Activated effector memory CD4-positive, alpha-beta T cell treated with anti-CD3 and anti-CD28 coated beads, Interleukin-2, amount 50 U/mL, for 16 hours (primary cell): Measurements from ENCODE around the gene TMPRSS4.
A peak's percentile ranks its signal among the peaks of the same experiment; 100 is the strongest.

ENCODE experiments used
- DNase-seq: peaks from one replicate; pipeline ENCODE4 v3.0.0-alpha.2; 2020

TMPRSS4 gene

GRCh38 chr11:118056806-118057205 is 20.1 kb upstream of the TMPRSS4 start:
- peak; percentile 50 for DNase-seq

DNA sequence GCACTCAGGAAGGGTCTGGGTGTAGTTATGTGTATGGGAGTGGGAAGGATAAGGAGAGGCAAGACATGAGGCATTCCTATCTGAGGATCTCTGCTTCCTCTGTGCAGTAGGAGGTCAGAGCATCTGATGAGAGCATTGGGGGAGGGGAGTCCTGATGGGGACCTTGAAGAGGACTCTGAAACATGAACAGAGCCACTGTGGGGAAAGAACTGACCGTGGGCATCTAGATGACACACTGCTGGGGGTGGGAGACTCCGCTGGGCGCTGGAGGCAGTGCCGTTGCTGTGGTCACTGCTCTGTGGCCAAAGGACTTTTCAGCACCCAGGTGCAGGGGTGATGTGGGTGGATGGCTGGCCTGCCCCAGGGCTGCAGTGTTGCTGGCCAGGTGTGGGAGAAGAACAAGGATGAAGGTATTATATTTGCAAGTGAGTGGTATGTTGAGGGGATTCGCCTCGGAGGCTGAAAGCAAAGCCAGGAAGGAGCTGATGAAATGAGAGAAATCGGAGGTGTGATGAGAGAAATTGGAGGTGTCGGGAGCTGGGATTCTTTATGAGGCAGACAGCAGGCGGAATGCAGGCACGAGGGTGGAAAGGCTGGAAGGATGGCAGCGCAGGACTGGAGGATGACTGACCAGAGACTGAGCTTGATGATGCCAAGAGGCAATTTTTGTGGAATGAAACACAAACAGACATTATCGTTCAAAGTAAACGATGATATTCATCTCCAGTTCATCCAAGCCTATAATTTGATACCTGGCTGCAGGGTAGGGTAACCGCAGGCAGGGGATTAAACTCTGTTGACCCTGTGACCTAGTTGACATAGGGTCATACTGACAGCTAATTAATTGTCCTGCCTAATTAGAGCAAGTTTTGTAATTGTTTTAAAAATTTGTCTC is 19.4 kb upstream of the TMPRSS4 start:
- peak; percentile 39 for DNase-seq

DNA sequence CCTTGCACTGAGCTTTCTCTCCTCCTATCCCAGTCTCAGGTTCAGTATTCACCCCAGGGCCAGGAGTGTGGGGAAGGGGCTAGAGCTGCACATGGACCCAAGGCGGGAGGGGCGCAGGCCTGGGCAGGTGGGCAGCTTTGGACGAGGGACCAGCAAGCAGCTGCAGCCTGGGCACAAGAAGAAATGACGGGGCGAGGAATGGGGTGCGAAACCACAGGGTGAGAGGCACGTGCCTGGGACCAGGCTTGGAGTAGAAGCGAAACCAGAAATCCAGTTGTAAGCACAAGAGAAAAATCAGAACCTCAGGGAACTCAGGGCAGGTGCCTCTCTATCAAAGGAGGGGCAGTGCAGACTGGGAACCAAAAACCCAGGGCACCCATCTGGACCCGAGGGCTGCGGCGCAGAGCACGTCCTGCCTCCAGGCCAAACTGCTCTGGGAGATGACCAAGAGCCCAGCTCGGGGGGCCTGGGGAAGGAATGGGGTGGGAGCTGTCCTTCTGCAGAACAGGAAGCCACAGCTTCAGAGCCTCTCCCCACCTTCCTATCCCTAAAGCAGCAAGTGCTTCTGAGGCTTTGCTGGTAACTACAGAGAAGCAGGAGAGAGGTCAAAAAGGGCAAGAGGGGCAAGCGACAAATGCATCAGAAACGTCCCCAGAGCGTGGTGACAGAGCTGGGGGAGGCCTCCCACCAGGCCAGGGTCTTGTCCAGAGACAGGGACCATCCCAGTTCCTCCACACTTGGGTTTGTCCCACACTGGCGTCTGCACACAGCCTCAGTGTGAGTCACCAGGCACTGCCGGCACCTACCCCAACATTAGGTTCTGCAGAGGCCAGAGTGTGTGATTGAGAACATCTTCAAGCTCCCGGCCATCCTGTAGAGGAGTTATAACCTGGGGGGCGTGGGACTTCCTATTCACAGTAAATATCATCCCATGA is 18.3 kb upstream of the TMPRSS4 start:
- DNase-seq: peak; percentile 54

DNA sequence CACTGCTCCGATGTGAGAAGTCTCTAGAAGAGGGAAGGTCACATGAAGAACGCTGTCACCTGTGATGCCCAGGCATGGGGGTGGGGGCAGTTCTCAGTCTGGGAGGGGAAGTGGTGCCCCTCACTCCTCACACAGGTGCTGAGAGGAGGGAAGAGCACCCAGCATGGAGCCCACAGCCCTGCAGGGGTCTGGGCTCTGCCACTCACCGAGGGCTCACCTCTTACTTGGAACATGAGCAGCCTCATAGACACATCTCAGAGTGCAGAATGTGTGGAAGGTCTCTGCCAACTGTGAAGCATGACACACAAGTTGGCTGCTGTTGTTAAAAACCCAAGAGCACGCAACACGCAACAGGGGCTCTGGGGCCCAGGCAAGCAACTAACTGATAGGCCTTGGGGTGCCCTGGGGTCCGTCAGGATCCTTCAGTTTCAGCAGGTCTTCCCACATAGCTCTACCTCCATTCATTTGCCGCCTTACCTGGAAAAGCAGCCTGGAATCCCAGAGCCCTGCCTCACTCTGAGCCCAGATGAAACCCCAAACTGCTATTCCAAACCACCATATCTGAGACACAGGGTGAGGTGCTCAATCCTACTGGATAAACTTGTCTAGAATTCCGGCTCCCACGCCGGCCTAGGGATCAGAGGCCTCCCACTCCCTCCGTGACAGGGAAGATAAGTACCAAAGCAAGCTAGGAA is 17.5 kb upstream of the TMPRSS4 start:
- DNase-seq: peak; percentile 59

GRCh38 chr11:118060081-118060661 is 16.7 kb upstream of the TMPRSS4 start:
- DNase-seq: peak; percentile 27

- peak; percentile 52 for DNase-seq
These were observed 16.0 kb upstream of the TMPRSS4 start for GRCh38 chr11:118060869-118061268.

DNA sequence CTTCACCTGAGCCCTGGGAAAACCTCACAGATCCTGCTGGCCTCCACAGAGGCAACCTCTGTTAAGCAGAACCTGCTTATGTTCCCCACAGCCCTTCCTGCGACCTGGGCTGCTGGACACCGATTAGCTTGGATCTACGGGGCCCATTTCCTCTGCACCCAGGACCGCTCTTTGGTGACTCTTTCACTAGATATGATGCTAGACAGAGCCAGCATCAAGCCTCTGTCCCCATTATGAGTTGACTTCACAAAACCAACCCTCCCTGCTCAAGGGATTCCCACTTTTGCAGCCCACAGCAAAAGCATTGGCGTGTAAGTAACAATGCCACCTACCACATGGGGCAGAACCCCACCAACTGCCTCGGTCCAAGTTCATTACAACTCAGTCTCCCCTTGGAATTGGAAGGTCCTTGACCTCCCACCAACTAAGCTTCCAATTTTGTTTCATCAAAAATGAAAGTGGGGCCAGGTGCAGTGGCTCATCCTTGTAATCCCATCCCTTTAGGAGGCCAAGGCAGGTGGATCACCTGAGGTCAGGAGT is 15.2 kb upstream of the TMPRSS4 start:
- peak; percentile 12 for DNase-seq

- DNase-seq: peak; percentile 46
These were observed 14.7 kb upstream of the TMPRSS4 start for GRCh38 chr11:118062181-118062580.

DNA sequence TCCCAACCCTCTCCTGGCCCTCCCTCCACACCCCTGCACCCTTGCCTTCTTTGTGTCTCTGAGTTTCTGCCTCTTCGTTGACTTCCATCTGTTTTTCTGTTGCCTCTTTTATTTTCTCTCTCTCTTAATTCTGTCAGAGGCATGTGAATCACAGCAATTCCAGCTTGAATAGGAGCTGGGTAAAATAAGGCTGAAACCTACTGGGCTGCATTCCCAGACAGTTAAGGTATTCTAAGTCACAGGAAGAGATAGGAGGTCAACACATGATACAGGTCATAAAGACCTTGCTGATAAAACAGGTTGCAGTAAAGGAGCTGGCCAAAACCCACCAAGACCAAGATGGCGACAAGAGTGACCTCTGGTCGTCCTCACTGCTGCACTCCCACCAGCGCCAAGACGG is 14.2 kb upstream of the TMPRSS4 start:
- DNase-seq: peak; percentile 19

DNA sequence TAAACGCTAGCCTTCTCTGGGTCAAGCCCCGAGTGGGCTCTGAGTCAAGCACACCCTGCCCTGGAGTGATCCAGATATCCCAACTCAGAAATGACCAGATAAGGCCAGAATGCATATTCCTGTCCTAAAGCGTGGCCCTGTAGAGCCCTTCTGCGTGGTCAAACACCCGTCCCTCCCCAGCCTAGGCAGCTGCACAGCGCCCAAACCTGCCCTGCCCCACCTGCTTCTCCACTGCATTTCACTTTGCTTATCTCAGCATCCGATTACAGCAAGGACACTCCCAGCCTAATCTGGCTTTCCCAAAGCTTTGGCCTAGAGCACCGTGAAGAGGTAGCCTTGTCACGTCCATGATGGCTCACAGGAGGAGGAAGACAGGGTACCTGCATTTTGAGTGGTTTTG is 11.9 kb upstream of the TMPRSS4 start:
- peak; percentile 42 for DNase-seq

DNA sequence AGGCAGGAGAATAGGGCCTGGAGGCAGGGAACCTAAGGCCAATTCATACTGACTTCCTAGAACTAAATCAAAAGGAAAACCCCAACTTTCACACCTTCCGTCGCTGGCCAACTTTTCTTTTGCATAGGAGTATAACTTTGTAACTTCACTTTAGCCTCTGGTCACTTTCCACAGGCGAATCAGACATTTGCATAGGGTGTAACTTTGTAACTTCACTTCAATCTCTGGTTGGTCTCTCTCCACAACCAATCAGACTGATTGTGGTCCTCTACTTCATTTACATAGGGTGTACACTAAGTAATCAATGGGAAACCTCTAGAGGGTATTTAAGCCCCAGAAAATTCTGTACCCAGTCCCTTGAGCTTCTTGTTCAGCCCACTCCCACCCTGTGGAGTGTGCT is 11.5 kb upstream of the TMPRSS4 start:
- DNase-seq: no peak

- no peak for DNase-seq
These were observed 9.9 kb upstream of the TMPRSS4 start for GRCh38 chr11:118067006-118067405.

DNA sequence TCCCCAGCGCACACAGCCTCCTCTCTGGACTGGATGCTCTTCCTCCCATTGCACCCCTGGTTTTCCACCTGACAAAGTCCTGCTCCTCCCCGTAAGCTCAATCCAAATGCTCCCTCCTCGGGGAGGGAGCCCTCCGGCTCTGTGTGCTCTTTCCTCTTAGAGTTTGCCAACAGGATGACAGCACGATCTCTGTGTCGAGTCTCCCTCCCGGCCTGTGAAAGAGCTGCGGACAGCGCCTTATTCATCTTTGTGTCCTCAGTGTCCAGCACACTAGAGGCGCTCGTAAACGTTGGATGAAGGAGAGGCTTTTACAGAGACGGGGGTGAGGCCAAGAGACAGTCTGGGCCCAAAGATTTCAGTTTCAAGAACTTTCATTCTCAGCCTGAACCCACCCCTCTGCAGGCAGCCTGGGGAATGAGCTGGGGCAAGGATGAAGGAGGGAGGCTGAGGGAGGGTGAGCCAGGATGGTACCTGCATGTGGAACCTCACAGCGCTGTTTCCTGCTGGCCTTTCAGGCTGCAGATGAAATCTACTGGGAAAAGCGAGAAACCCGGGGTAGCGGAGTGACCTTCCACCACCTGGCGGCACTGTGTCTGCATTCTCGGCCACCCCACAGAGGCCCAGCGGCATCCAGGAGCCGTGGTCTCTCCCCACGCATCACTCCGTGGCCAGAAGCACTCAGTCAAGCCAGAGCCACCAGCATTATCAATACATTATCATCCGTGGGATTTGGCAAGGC is 8.5 kb upstream of the TMPRSS4 start:
- DNase-seq: no peak

GRCh38 chr11:118068945-118069612 is 7.8 kb upstream of the TMPRSS4 start:
- no peak for DNase-seq

GRCh38 chr11:118071416-118072030 is 5.4 kb upstream of the TMPRSS4 start:
- no peak for DNase-seq

GRCh38 chr11:118073554-118073953 is 3.3 kb upstream of the TMPRSS4 start:
- no peak for DNase-seq

- DNase-seq: no peak
These were observed 2.7 kb upstream of the TMPRSS4 start for GRCh38 chr11:118074091-118074685.

GRCh38 chr11:118074785-118075184 is 2.1 kb upstream of the TMPRSS4 start:
- no peak for DNase-seq

- DNase-seq: no peak
These were observed 2.1 kb downstream of the TMPRSS4 start for GRCh38 chr11:118078911-118079411.

DNA sequence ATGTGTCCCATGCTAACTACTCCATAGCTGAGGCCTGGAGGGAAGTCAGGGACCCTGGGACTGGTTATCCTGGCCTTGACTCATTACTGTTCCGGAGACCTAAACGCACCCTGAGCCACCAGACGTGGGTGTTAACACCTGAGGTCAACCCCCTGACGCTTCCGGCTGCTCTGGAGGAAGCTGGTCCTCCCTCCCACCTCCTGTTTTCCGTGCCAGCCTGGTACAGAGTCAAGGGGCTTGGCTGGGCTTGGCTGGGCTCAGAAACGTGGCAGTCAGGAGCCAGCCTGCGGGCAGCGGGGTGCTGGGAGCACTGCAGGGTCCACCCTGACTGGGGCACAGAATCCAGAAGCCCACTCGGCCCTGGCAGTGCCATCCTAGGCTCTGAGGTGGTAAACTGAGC is 2.6 kb downstream of the TMPRSS4 start:
- no peak for DNase-seq
